HEK293 (cell line): ENCODE results near the gene AK9.
"Not testable (repeated sequence)": the region's sequence is repeated elsewhere in the genome, so short reads cannot be mapped to it uniquely, and the experiment has no call there.

Experiments
- HOXA7 ChIP-seq: sonication (generic); formaldehyde crosslinking; IDR thresholded peaks from 2 replicates; pipeline ENCODE4 v1.8.1; 2022; ENCODE audit warnings: missing genetic modification reagents, borderline replicate concordance
- KLF16 ChIP-seq: fragments of 450-650 bp; formaldehyde crosslinking; IDR thresholded peaks from 2 replicates; pipeline ENCODE4 v1.5.1; 2017; ENCODE audit warnings: missing biosample characterization, missing genetic modification characterization
- ZEB2 ChIP-seq: fragments of 450-650 bp; formaldehyde crosslinking; IDR thresholded peaks from 2 replicates; pipeline ENCODE4 v1.5.1; 2016; ENCODE audit warnings: missing biosample characterization, missing genetic modification characterization
- ZNF140 ChIP-seq: fragments of 450-650 bp; formaldehyde crosslinking; IDR thresholded peaks from 2 replicates; pipeline ENCODE4 v1.5.1; 2016; ENCODE audit warnings: missing biosample characterization, missing genetic modification characterization
- ZNF274 ChIP-seq, 2 experiments: fragments of 200-500 bp in 1 of 2; fragments of 450-650 bp in 1 of 2; sonication (Bioruptor generic) in 1 of 2; formaldehyde crosslinking in 1 of 2; IDR thresholded peaks; 2 replicates each; pipeline versions ENCODE4 v1.5.1 to v1.6.1; 2014 to 2016; ENCODE audit warnings: borderline replicate concordance in 1 of 2, inconsistent platforms in 1 of 2, low read length in 1 of 2, missing biosample characterization in 1 of 2, missing genetic modification characterization in 1 of 2
- ZNF473 ChIP-seq: fragments of 450-650 bp; formaldehyde crosslinking; IDR thresholded peaks from 2 replicates; pipeline ENCODE4 v1.5.1; 2017; ENCODE audit warnings: missing biosample characterization, missing genetic modification characterization
- ZNF670 ChIP-seq: fragments of 450-650 bp; formaldehyde crosslinking; IDR thresholded peaks from 2 replicates; pipeline ENCODE4 v1.5.1; 2016; ENCODE audit warnings: missing biosample characterization, missing genetic modification characterization, low read depth
- ZNF785 ChIP-seq: fragments of 450-650 bp; formaldehyde crosslinking; IDR thresholded peaks from 2 replicates; pipeline ENCODE4 v1.5.1; 2016; ENCODE audit warnings: missing biosample characterization, missing genetic modification characterization
- ZSCAN30 ChIP-seq: fragments of 450-650 bp; IDR thresholded peaks from 2 replicates; pipeline ENCODE4 v1.5.1; 2018; ENCODE audit warnings: missing biosample characterization, mild to moderate bottlenecking, missing genetic modification characterization, moderate library complexity
- TF ChIP-seq, protein P1 (sequence below): fragments of 450-650 bp; formaldehyde crosslinking; IDR thresholded peaks from 2 replicates; pipeline ENCODE4 v1.5.1; 2016; ENCODE audit warnings: missing biosample characterization, missing genetic modification characterization
- TF ChIP-seq, protein P2 (sequence below): fragments of 450-650 bp; formaldehyde crosslinking; optimal IDR thresholded peaks from 2 replicates; pipeline ENCODE3; 2016; ENCODE audit warnings: missing biosample characterization, mild to moderate bottlenecking, missing genetic modification characterization
- TF ChIP-seq, protein P3 (sequence below): fragments of 450-650 bp; formaldehyde crosslinking; IDR thresholded peaks from 2 replicates; pipeline ENCODE4 v1.5.1; 2016; ENCODE audit warnings: missing biosample characterization, missing genetic modification characterization, low read depth

GRCh38 chr6:109725250-109725649, 34.2 kb upstream of the AK9 start:
- TF ChIP-seq ZNF473 (tag by site-specific recombination); ZNF785 (tag by site-specific recombination); HOXA7; ZNF274 (IDR thresholded peaks at IDR 0.05; ENCODE audit: low read length); ZNF274 (tag by site-specific recombination; IDR thresholded peaks at IDR 0.05; ENCODE audit: borderline replicate concordance); KLF16 (tag by site-specific recombination); ZEB2 (tag by site-specific recombination); ZNF670 (tag by site-specific recombination); ZNF140 (tag by site-specific recombination); ZSCAN30 (tag by site-specific recombination): not testable (repeated sequence)
- TF ChIP-seq, protein P1, sequence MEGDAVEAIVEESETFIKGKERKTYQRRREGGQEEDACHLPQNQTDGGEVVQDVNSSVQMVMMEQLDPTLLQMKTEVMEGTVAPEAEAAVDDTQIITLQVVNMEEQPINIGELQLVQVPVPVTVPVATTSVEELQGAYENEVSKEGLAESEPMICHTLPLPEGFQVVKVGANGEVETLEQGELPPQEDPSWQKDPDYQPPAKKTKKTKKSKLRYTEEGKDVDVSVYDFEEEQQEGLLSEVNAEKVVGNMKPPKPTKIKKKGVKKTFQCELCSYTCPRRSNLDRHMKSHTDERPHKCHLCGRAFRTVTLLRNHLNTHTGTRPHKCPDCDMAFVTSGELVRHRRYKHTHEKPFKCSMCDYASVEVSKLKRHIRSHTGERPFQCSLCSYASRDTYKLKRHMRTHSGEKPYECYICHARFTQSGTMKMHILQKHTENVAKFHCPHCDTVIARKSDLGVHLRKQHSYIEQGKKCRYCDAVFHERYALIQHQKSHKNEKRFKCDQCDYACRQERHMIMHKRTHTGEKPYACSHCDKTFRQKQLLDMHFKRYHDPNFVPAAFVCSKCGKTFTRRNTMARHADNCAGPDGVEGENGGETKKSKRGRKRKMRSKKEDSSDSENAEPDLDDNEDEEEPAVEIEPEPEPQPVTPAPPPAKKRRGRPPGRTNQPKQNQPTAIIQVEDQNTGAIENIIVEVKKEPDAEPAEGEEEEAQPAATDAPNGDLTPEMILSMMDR (tag by site-specific recombination): not testable (repeated sequence)
- TF ChIP-seq, protein P2, sequence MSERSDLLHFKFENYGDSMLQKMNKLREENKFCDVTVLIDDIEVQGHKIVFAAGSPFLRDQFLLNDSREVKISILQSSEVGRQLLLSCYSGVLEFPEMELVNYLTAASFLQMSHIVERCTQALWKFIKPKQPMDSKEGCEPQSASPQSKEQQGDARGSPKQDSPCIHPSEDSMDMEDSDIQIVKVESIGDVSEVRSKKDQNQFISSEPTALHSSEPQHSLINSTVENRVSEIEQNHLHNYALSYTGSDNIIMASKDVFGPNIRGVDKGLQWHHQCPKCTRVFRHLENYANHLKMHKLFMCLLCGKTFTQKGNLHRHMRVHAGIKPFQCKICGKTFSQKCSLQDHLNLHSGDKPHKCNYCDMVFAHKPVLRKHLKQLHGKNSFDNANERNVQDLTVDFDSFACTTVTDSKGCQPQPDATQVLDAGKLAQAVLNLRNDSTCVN (tag by site-specific recombination): not testable (repeated sequence)
- TF ChIP-seq, protein P3, sequence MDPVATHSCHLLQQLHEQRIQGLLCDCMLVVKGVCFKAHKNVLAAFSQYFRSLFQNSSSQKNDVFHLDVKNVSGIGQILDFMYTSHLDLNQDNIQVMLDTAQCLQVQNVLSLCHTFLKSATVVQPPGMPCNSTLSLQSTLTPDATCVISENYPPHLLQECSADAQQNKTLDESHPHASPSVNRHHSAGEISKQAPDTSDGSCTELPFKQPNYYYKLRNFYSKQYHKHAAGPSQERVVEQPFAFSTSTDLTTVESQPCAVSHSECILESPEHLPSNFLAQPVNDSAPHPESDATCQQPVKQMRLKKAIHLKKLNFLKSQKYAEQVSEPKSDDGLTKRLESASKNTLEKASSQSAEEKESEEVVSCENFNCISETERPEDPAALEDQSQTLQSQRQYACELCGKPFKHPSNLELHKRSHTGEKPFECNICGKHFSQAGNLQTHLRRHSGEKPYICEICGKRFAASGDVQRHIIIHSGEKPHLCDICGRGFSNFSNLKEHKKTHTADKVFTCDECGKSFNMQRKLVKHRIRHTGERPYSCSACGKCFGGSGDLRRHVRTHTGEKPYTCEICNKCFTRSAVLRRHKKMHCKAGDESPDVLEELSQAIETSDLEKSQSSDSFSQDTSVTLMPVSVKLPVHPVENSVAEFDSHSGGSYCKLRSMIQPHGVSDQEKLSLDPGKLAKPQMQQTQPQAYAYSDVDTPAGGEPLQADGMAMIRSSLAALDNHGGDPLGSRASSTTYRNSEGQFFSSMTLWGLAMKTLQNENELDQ (tag by site-specific recombination): not testable (repeated sequence)
